Sigmoid colon (tissue), 4 donors: ENCODE results near the gene RNF187.

Experiments used
- EP300 ChIP-seq, 4 donors: sonication (generic); formaldehyde crosslinking; IDR thresholded peaks; one replicate each; pipeline ENCODE4 v1.6.1; 2017; ENCODE audit warnings: antibody characterized with exemption in 4 of 4
- POLR2A ChIP-seq, 2 donors: fragments of 450-650 bp; IDR thresholded peaks; one replicate each; pipeline ENCODE4 v1.6.1; 2016; ENCODE audit warnings: antibody characterized with exemption in 2 of 2, mild to moderate bottlenecking in 2 of 2, moderate library complexity in 2 of 2
- POLR2AphosphoS5 ChIP-seq, 4 donors: sonication (generic); formaldehyde crosslinking; IDR thresholded peaks; one replicate each; pipeline ENCODE4 v1.6.1; 2017; ENCODE audit warnings: antibody characterized with exemption in 4 of 4
- TF ChIP-seq, protein P1 (sequence below), 4 experiments: fragments of 450-650 bp in 3 of 4; fragments of 200-600 bp in 1 of 4; IDR thresholded peaks; one replicate each; pipeline ENCODE4 v1.5.1; 2016 to 2019; ENCODE audit warnings: antibody characterized with exemption in 4 of 4, mild to moderate bottlenecking in 3 of 4, moderate library complexity in 2 of 4

- no peak for TF ChIP-seq EP300 (IDR thresholded peaks at IDR 0.05)
- TF ChIP-seq, protein P1, sequence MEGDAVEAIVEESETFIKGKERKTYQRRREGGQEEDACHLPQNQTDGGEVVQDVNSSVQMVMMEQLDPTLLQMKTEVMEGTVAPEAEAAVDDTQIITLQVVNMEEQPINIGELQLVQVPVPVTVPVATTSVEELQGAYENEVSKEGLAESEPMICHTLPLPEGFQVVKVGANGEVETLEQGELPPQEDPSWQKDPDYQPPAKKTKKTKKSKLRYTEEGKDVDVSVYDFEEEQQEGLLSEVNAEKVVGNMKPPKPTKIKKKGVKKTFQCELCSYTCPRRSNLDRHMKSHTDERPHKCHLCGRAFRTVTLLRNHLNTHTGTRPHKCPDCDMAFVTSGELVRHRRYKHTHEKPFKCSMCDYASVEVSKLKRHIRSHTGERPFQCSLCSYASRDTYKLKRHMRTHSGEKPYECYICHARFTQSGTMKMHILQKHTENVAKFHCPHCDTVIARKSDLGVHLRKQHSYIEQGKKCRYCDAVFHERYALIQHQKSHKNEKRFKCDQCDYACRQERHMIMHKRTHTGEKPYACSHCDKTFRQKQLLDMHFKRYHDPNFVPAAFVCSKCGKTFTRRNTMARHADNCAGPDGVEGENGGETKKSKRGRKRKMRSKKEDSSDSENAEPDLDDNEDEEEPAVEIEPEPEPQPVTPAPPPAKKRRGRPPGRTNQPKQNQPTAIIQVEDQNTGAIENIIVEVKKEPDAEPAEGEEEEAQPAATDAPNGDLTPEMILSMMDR (IDR thresholded peaks at IDR 0.05): no peak
- TF ChIP-seq POLR2A (IDR thresholded peaks at IDR 0.05): no peak
- TF ChIP-seq POLR2AphosphoS5 (IDR thresholded peaks at IDR 0.05): no peak
These were observed 54.5 kb downstream of the RNF187 start for GRCh38 chr1:228541725-228542124.
